Stimulated activated naive CD8-positive, alpha-beta T cell treated with anti-CD3 and anti-CD28 coated beads, Interleukin-15, Interleukin-2, amounts not matched to agents 100 U/mL and 50 U/mL, for 24 hours (primary cell): Measurements from ENCODE around the gene WNT11.

Experiments used
- ATAC-seq: fragments of 150-1000 bp; cut with Tn5 transposase; one replicate; pipeline ENCODE4 v1.10.0; 2021
- DNase-seq: peaks from one replicate; pipeline ENCODE4 v3.0.0; 2021

WNT11 gene

GRCh38 chr11:76237914-76238313 lies 31.6 kb upstream of the WNT11 start:
- ATAC-seq = no peak
- DNase-seq = no peak

DNA sequence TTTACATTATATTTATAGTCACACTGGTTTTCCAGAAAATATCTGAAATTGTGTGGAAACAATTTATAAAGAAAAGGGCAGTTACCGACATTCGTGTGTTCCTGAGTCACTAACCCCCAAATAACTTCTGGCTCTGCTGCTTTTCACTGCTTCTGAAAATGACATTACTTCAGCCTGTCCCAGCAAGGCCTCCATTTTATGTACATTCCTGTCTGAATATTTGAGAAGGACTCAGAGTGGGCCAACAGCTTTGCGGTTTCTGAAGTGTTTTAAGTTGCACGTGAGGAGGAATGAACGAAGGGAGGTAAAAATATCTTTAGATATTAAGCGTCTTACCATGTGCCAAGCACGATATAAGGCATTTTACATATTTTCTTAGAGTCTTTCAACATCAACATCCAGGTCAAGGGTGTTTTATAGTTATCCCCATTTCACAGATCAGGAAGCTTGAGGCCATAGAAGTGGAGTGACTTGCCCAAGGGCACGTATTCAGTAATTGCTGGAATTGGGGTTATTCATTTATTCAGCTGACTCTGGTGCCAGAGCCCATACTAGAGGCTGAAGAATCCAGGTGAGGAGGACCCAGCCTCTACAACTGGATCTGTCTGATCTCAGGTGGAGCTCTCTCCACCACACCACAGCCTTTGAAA lies 30.8 kb upstream of the WNT11 start:
- DNase-seq = no peak
- no peak for ATAC-seq

- ATAC-seq = peak; percentile 25
These were observed 30.0 kb upstream of the WNT11 start for GRCh38 chr11:76236092-76236999.

DNA sequence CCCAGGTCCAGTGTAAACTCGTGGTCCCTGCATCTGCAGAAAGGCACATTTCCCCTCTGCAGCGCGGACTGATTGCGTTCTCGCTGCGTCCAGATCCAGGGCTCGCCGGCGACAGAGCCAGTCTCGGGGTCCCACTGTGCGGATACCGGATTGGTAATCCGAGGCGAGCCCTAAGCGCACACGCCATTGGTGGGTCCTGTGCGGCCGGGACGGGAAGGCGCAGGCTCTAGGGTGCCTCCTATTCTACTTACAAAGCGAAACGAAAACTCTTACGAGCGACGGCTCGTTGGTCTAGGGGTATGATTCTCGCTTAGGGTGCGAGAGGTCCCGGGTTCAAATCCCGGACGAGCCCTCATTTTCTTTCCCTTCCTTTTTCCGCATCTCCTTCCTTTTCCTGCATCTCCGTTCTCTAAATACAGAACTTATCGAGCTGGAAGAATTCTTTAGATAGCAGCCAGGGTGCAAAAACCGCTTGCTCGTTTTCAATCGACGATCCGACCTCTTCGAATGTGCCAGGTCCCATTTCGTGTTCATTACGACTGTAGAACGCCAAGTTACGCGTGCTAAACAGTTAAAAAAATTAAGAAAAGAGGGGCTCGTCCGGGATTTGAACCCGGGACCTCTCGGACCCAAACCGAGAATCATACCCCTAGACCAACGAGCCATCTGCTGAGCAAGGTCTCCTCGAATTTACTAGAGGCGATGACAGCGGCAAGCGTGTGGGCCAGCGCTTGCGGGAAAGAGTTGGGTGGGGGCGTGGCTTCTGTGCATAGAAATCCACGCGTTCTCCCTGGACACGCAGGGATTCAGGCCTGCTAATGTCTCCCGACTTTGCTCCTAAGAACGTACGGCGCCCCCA lies 29.2 kb upstream of the WNT11 start:
- DNase-seq = peak; percentile 89

More at GRCh38 chr11:76236092-76236999, 30.0 kb upstream of the WNT11 start:
- peak; percentile 66 for DNase-seq

DNA sequence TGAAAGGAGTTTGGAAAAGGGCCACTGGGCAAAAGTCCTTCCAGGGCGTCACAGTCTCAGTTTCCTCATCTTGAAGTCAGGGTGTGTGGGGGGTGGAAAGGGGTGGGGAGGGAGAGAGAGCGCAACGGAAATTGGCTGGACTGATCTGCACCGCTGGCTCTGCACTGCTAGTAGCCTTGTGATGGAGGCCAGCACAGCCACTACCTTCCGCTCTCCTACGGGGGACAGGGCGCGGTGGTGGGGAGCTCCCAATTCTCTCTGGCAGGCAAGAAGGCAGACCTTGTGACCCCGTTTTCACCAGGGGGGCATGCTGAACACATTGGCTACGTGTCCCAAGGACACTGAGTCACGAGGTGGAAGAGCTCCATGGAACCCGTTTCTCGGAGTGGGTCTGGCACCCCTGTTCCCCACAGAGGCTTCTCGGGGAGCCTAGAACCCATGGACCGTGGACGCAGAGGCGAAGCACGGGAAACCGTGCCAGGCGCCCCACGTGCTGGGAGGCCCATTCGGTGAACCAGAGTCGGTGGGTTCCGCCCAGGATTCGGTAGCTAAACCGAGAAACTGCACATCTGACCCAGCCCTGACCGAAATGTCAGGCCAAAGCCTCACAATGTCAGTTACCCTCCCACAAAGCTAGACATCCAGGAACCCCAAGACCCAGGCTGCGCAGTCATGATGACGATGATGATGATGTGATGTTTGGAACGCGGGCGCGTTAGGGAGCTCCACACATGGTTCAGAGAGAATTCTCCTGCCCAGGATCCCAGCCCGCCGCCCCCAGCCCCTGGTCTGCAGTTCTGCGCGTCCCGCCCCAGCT lies 28.3 kb upstream of the WNT11 start:
- DNase-seq (peak; percentile 47), ATAC-seq (peak; percentile 22)

More for the DNA sequence above, 29.2 kb upstream of the WNT11 start:
- ATAC-seq = peak; percentile 87

DNA sequence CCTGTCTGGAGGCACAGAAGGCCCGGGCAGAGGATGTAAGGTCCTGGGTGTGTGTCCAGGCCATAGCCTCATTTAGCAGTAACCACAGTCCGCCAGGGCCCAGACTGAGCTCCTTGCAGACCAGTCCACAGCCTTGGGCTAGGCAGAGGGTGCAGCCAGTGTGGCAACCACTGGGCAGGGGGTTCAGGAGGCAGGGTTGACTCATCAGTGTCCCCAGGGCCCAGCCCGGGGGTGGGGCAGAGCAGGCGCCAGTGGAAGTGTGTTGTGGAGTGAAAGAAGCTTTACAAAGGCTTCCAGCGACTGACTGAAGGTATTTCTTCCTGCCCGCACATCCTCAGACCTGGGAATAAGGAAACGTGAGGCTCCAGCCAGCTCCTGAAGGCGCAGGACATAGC lies 27.7 kb upstream of the WNT11 start:
- ATAC-seq (no peak), DNase-seq (peak; percentile 22)

DNA sequence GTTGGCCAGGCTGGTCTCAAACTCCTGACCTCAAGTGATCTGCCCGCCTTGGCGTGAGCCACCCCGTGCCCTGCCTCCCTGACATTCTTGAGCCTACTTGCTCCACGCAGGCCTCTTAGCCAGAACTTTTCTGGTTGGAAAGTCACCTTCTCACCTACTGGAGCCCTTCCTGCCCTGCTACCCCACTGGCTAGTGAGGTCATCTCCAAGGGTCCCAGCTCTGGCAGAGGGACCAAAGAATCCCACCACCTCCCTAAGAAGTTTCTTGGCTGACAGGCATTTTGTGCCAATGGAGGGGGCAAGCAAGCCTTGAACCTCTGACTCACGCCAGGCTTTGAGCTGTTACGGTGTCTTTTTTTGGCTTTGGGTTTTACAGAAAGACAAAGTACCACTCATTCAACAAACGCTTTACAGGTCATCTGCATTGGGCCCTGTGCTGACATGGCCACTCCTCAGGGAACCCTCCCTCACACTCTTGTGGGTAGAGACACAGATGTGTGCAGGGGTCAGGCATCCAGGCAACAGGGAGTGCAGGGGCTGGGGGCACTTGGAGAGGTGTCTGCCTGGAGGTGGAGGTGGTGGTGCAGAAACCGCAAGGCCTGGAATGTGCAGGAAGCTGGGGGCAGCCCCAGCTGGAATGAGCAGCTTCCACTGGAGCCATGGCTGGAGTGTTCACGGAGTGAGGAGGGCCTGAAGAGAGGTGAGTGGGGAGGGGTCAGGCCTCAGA lies 27.1 kb upstream of the WNT11 start:
- no peak for DNase-seq
- ATAC-seq = no peak

GRCh38 chr11:76232026-76232665 lies 25.8 kb upstream of the WNT11 start:
- DNase-seq (peak; percentile 46), ATAC-seq (no peak)

DNA sequence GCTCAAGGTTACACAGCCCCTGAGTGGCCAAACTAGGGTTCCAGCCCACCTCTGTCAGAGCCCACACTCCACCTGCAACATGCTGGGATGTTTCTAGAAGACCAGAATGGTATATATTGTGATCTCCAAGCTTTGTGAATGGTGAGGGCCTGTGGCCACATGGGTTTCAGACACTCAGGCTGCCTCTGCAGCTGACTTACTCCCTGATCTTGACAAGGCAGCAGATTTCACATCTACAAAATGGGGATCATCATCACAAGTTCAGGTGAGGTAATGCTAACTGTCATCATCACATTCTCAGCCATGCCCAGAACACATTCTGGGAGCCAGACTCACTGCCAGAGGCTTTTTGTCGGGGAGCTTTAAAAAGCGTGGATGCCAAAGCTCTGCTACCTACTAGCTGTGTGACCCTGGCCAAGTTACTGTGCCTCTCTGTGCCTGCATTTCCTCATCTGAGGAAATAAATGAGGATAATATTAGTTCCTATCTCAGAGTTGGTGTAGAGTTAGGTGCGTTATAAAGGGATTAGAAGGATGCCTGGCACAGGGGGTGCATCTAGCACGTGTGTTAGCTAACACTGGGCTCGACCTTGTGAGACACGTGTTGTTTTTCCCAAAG lies 24.9 kb upstream of the WNT11 start:
- no peak for ATAC-seq
- no peak for DNase-seq

DNA sequence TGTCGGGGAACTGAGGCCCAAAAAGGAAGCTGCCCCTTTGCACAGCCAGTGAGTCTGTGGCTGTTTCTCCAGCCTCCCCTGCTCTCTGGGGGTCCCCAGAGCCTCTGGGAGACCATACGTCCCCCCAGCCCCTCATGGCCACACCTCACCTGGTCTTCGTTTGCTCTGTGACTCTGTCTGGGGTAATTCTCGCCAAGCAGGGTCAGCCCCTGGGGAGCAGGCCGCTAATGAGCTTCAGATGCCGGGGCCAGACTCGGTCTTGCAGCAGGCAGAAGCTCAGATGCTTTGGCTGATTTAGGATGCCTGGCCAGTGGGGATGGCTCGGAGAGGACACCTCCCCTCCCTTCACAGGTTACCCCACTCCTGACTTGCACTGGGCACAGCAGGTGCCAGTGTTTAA lies 24.1 kb upstream of the WNT11 start:
- ATAC-seq (no peak), DNase-seq (no peak)

DNA sequence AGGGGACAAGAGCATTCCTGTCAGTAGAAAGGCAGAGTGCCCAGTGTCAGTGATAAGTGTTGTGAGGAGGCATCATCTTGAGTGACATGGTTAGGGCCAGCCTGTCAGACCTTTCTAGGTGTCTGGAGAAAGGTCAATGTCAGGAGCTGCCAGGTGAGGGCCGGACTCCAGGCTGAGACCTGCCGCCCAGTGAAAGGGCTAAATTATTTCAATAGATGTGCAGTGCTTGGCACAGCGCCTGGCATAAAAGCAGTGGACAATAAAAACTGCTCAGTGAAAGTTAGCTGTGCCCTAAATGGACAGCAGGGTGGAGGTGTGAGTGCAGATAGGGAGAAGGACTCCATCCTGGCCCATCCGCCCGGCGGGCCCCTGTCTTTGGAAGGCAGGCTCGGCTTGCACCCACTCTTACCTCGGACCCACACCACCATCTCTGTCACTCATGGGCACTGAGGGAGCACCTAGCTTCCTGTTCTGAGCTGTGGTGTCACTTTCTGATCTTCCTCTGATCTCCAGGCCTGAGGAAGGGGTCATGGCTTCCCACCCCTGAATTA lies 23.5 kb upstream of the WNT11 start:
- ATAC-seq (no peak), DNase-seq (no peak)

GRCh38 chr11:76228875-76229149 lies 22.5 kb upstream of the WNT11 start:
- DNase-seq (no peak), ATAC-seq (no peak)

DNA sequence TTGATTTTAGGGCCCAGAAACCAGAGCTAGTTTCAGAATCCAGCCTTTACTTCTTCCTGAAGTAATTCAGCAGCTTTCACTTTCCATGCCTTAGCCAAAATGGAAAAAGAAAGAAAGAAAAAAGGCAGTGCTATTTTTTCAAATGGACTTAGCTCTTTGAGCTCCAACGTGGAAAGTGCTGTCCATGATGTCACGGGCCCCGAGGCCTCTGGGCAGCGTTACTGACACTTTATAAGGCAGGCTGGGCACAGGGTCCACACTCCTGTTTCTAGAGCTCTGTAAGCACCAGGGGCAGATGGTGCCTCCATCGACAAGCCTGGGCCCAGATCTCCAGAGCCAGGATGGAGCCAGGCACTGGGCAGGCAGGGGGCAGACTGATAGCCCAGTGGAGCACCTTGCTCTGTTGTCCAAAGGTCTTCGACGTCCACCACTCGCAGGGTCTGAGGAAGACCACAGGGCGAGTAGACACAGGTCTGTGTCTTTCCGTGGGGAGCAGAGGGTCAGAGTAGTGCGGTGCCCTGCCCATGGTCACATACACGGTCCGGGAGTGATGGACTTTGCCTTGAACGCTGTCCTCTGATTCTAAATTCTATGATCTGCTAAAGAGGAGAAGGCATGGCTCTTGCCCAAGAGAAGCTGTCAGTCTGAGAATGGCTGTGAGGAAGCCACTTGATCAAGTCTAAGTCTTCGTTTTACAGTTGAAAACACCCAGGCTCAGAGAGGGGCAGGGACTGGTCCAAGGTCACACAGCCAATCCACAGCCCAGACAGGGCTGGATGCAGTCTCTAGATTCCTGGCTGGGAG lies 22.0 kb upstream of the WNT11 start:
- no peak for ATAC-seq
- no peak for DNase-seq

- ATAC-seq = no peak
- DNase-seq = no peak
These were observed 20.3 kb upstream of the WNT11 start for GRCh38 chr11:76226626-76227025.

GRCh38 chr11:76225122-76225611 lies 18.9 kb upstream of the WNT11 start:
- no peak for ATAC-seq

GRCh38 chr11:76224461-76225121 lies 18.3 kb upstream of the WNT11 start:
- no peak for DNase-seq
- peak; percentile 11 for ATAC-seq

More at GRCh38 chr11:76225122-76225611, 18.9 kb upstream of the WNT11 start:
- DNase-seq = no peak

- ATAC-seq (no peak), DNase-seq (no peak)
These were observed 15.1 kb upstream of the WNT11 start for GRCh38 chr11:76221365-76221764.

- DNase-seq (no peak), ATAC-seq (no peak)
These were observed 12.9 kb upstream of the WNT11 start for GRCh38 chr11:76219243-76219642.
